Keratinocyte (primary cell): Measurements from ENCODE around the gene NADSYN1. TPM values are rescaled to one million over a fixed set of nuclear protein-coding genes. Genes with fewer than 3 reads are reported as not detected.

ENCODE experiments used
- DNase-seq: peaks from one replicate; pipeline ENCODE4 v3.0.0-alpha.2; 2011; ENCODE audit warnings: low read depth, missing footprints, low spot score
- FAIRE-seq: peaks from 2 replicates; lab custom pipeline; 2011; peaks lifted over from hg19 to GRCh38; lab: Jason Lieb, UNC
- H2AFZ ChIP-seq: 2 replicates; pipeline ENCODE4 v1.6.0; 2012; ENCODE audit warnings: low read length, control low read depth, inconsistent platforms; ENCODE audit not compliant: control insufficient read depth
- H3K27ac ChIP-seq: 2 replicates; pipeline ENCODE4 v1.5.1; 2011; ENCODE audit warnings: low read length; ENCODE audit not compliant: control insufficient read depth, insufficient read depth
- H3K27me3 ChIP-seq: 3 replicates; pipeline ENCODE4 v1.6.0; 2011; ENCODE audit warnings: low read length; ENCODE audit not compliant: control insufficient read depth, insufficient read depth; ENCODE audit errors: extremely low read depth
- H3K36me3 ChIP-seq, 2 experiments: 2 replicates in 1 of 2; 3 replicates in 1 of 2; pipeline ENCODE4 v1.5.1; 2011; ENCODE audit warnings: low read length in 2 of 2, mild to moderate bottlenecking in 1 of 2; ENCODE audit not compliant: control insufficient read depth in 2 of 2, insufficient read depth in 2 of 2; ENCODE audit errors: extremely low read depth in 1 of 2
- H3K4me1 ChIP-seq: 3 replicates; pipeline ENCODE4 v1.5.1; 2011; ENCODE audit warnings: low read length; ENCODE audit not compliant: control insufficient read depth, insufficient read depth; ENCODE audit errors: extremely low read depth
- H3K4me2 ChIP-seq: 3 replicates; pipeline ENCODE4 v1.6.0; 2011; ENCODE audit warnings: low read depth, low read length; ENCODE audit not compliant: control insufficient read depth, insufficient read depth; ENCODE audit errors: extremely low read depth
- H3K4me3 ChIP-seq, 3 experiments: fragments of 200-600 bp in 1 of 3; sonication (generic) in 1 of 3; 2 replicates in 2 of 3; 3 replicates in 1 of 3; pipeline ENCODE4 v1.5.1; 2011 to 2016; ENCODE audit warnings: low read length in 3 of 3, mild to moderate bottlenecking in 3 of 3, control low read depth in 2 of 3, inconsistent platforms in 1 of 3, low read depth in 1 of 3, mixed read lengths in 1 of 3, mixed run types in 1 of 3, moderate library complexity in 1 of 3; ENCODE audit not compliant: control insufficient read depth in 2 of 3, insufficient read depth in 2 of 3; ENCODE audit errors: extremely low read depth in 1 of 3
- H3K79me2 ChIP-seq: 2 replicates; pipeline ENCODE4 v1.6.0; 2012; ENCODE audit warnings: low read length; ENCODE audit not compliant: control insufficient read depth, insufficient read depth
- H3K9ac ChIP-seq: 3 replicates; pipeline ENCODE4 v1.6.0; 2011; ENCODE audit warnings: low read length; ENCODE audit not compliant: control insufficient read depth, insufficient read depth; ENCODE audit errors: extremely low read depth
- H3K9me1 ChIP-seq: 3 replicates; pipeline ENCODE4 v1.6.0; 2011; ENCODE audit warnings: low read length; ENCODE audit not compliant: control insufficient read depth, insufficient read depth; ENCODE audit errors: extremely low read depth
- H3K9me3 ChIP-seq: 2 replicates; pipeline ENCODE4 v1.5.1; 2012; ENCODE audit warnings: low read depth, low read length; ENCODE audit not compliant: control insufficient read depth
- H4K20me1 ChIP-seq: 3 replicates; pipeline ENCODE4 v1.6.0; 2011; ENCODE audit warnings: low read length; ENCODE audit not compliant: control insufficient read depth, insufficient read depth; ENCODE audit errors: extremely low read depth
- EZH2 ChIP-seq: IDR thresholded peaks from one replicate; pipeline ENCODE4 v1.6.1; 2012; ENCODE audit warnings: inconsistent platforms, mild to moderate bottlenecking, low read length, moderate library complexity
- dilution Hi-C: fragments of 300-500 bp; cut with MboI; formaldehyde crosslinking; loops from one replicate; pipeline ENCODE4 v1.7.0; 2020; ENCODE audit warnings: low sequenced_read_pairs; ENCODE audit not compliant: extremely low pct_ligation_motif_present
- polyA plus RNA-seq, 5 experiments: library from polyadenylated mRNA; depleted of rRNA in 3 of 5; stranded (reverse) in 3 of 5; stranded (forward) in 1 of 5; unstranded in 1 of 5; fragments of >200 nt; gene quantifications; 1 replicate in 1 of 5; 2 replicates in 3 of 5; 3 replicates in 1 of 5; pipeline versions ENCODE4 v1.2.1 to v1.2.3, GENCODE V29; 2011 to 2012; ENCODE audit warnings: missing spikeins in 2 of 5, low read depth in 1 of 5, low replicate concordance in 1 of 5
- TF ChIP-seq, protein P1 (sequence below), 3 experiments: IDR thresholded peaks in 1 of 3; conservative IDR thresholded peaks in 1 of 3; optimal IDR thresholded peaks in 1 of 3; 2 replicates in 2 of 3; 3 replicates in 1 of 3; pipeline versions ENCODE3 to v1.5.1; 2011; ENCODE audit warnings: low read length in 3 of 3, mild to moderate bottlenecking in 3 of 3, moderate library complexity in 2 of 3, control low read depth in 1 of 3, inconsistent platforms in 1 of 3; ENCODE audit not compliant: insufficient read depth in 2 of 3; ENCODE audit errors: extremely low read depth in 1 of 3

Gene NADSYN1
- polyA plus RNA-seq, 1 donor (not counting 4 experiments of a cell fraction or from before 2014, with no cell fraction given), result 51.5 TPM

DNA sequence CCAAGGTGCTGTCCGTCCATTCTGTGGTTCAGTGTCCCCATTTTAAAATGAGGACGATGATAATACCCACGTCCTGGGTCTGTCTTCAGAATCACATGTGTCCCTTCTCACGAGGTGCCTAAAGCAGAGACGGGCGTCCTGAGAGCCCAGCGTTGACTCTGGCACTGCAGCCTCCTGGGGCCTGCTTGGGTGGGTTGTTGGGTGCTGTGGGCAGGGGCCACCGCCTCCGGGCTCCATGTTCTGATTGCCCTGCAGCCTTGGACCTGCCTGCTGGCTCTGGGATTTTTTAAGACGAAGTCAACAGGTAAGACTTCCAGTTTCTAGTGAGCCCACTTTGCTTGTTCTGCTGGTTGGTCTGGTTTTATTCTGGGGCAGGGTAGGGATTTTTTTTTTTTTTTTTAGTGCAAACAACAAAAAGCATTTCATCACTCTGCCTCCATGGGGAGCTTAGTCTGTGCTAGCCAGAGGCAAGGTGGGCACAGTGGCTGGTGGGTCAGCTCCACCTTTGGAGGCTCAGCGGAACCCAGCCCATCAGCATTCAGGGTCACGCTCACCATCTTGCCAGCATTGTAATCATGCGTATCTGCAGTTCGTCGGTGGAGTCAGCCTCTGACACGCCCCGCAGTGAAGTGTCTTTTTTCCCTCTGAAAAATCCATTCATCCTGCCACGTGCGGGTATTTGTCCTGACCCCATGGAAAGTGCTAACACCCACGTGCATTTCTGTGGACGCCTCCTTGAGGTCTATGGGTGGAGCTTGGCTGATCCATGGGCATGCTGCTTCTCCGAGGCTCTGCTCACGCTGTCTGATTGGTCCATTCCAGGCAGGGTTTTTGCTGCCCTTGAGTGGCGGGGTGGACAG lies 28.3 kb downstream of the NADSYN1 start:
- H3K4me1 ChIP-seq, result no peaks in the 10 kb centered on the region
- no peak overlapping the region for H3K4me2 ChIP-seq

DNA sequence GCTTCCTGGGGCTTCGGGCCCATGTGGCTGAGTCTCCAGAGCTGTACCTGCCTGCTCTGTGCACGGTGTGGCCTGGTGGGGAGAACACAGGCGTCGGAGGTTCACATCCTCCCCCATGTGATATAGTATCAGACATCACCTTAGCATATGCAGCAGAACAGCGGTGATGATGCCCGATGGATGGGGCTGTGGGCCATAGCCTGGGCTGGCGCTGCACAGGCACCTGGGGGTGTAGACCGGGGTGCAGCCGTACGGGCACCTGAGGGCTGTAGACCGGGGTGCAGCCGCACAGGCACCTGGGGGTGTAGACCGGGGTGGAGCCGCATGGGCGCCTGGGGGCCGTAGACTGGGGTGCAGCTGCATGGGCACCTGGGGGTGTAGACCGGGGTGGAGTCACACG lies 29.2 kb downstream of the NADSYN1 start:
- Histone ChIP-seq H2AFZ (no peak overlapping the region), H3K9me1 (no peaks in the 10 kb centered on the region), H3K4me3 (no peak overlapping the region), H3K4me1 (no peaks in the 10 kb centered on the region), H3K4me2 (no peak overlapping the region), H3K9me3 (no peaks in the 10 kb centered on the region), H3K27me3 (no peaks in the 10 kb centered on the region), H4K20me1 (no peaks in the 10 kb centered on the region), H3K27ac (no peak overlapping the region), H3K79me2 (no peaks in the 10 kb centered on the region), H3K9ac (no peak overlapping the region), H3K36me3 (peaks cover 35 to 44% of the 10 kb centered on the region in 2 experiments)
- dilution Hi-C loops, result no loop called here
- DNase-seq (no peak), FAIRE-seq (no peak)
- no peak for TF ChIP-seq EZH2
- TF ChIP-seq, protein P1, sequence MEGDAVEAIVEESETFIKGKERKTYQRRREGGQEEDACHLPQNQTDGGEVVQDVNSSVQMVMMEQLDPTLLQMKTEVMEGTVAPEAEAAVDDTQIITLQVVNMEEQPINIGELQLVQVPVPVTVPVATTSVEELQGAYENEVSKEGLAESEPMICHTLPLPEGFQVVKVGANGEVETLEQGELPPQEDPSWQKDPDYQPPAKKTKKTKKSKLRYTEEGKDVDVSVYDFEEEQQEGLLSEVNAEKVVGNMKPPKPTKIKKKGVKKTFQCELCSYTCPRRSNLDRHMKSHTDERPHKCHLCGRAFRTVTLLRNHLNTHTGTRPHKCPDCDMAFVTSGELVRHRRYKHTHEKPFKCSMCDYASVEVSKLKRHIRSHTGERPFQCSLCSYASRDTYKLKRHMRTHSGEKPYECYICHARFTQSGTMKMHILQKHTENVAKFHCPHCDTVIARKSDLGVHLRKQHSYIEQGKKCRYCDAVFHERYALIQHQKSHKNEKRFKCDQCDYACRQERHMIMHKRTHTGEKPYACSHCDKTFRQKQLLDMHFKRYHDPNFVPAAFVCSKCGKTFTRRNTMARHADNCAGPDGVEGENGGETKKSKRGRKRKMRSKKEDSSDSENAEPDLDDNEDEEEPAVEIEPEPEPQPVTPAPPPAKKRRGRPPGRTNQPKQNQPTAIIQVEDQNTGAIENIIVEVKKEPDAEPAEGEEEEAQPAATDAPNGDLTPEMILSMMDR (optimal IDR thresholded peaks at IDR 0.05 in 1 of 3, IDR thresholded peaks at IDR 0.05 in 1 of 3, conservative IDR thresholded peaks at IDR 0.05 in 1 of 3; ENCODE audit: extremely low read depth in 1 of 3, insufficient read depth in 2 of 3, low read length in 3 of 3), result no peak

More for the DNA sequence above, 28.3 kb downstream of the NADSYN1 start:
- Histone ChIP-seq H3K9me3 (no peaks in the 10 kb centered on the region), H3K4me3 (no peak overlapping the region), H4K20me1 (no peaks in the 10 kb centered on the region), H2AFZ (no peak overlapping the region), H3K27ac (no peak overlapping the region), H3K36me3 (peaks cover 33 to 49% of the 10 kb centered on the region in 2 experiments), H3K9me1 (no peaks in the 10 kb centered on the region), H3K27me3 (no peaks in the 10 kb centered on the region), H3K79me2 (no peaks in the 10 kb centered on the region), H3K9ac (no peak overlapping the region)
- DNase-seq (no peak), FAIRE-seq (no peak)
- dilution Hi-C loops, result no loop called here
- TF ChIP-seq, protein P1 (optimal IDR thresholded peaks at IDR 0.05 in 1 of 3, IDR thresholded peaks at IDR 0.05 in 1 of 3, conservative IDR thresholded peaks at IDR 0.05 in 1 of 3; ENCODE audit: extremely low read depth in 1 of 3, insufficient read depth in 2 of 3, low read length in 3 of 3), result no peak
- no peak for TF ChIP-seq EZH2
